Panc1 (cell line): Measurements from ENCODE around the gene RIPOR3. TPM values are rescaled to one million over a fixed set of nuclear protein-coding genes. Genes with fewer than 3 reads are reported as not detected.
A peak's percentile ranks its signal among the peaks of the same experiment; 100 is the strongest.

Experiments used
- ATAC-seq: fragments of 200-7000 bp; cut with Tn5 transposase; 2 replicates; pipeline ENCODE4 v1.9.1; 2020; ENCODE audit warnings: mild to moderate bottlenecking, moderate library complexity
- BruUV-seq: library from RNA; stranded (reverse); fragments of 400-500 nt; replicated peaks from 2 replicates; lab custom pipeline; 2021; lab: Mats Ljungman, UMichigan
- CTCF ChIA-PET: fragments of 300-600 bp; sonication (Branson Sonifier 250); formaldehyde crosslinking; loops from one replicate; lab custom pipeline; 2022; ENCODE audit warnings: antibody characterized with exemption; lab: Charles Lee
- POLR2A ChIA-PET: fragments of 300-600 bp; sonication (Branson Sonifier 250); formaldehyde crosslinking; loops from one replicate; lab custom pipeline; 2022; ENCODE audit warnings: antibody characterized with exemption; lab: Charles Lee
- DNase-seq: peaks from one replicate; pipeline ENCODE4 v3.0.0-alpha.2; 2010; ENCODE audit warnings: low read depth, low spot score
- H3K27ac ChIP-seq: 2 replicates; pipeline ENCODE4 v1.5.1; 2011; ENCODE audit warnings: mild to moderate bottlenecking, low read length, inconsistent platforms
- H3K27me3 ChIP-seq: fragments of 200-500 bp; sonication (Bioruptor generic); 2 replicates; pipeline ENCODE4 v1.6.0; 2014; ENCODE audit warnings: low read length, inconsistent platforms; ENCODE audit not compliant: control insufficient read depth, insufficient read depth
- H3K36me3 ChIP-seq: fragments of 200-500 bp; sonication (Bioruptor generic); 2 replicates; pipeline ENCODE4 v1.5.1; 2014; ENCODE audit warnings: inconsistent platforms, mild to moderate bottlenecking, low read length, moderate library complexity; ENCODE audit not compliant: control insufficient read depth, insufficient read depth
- H3K4me1 ChIP-seq: 2 replicates; pipeline ENCODE4 v1.5.1; 2011; ENCODE audit warnings: inconsistent platforms, mild to moderate bottlenecking, low read length, moderate library complexity; ENCODE audit not compliant: control insufficient read depth, insufficient read depth
- H3K4me3 ChIP-seq, 2 experiments: 2 replicates each; pipeline ENCODE4 v1.5.1; 2011 to 2012; ENCODE audit warnings: low read depth in 2 of 2, low read length in 2 of 2, mild to moderate bottlenecking in 2 of 2, inconsistent platforms in 1 of 2, moderate library complexity in 1 of 2
- H3K9me3 ChIP-seq: fragments of 200-500 bp; sonication (Bioruptor generic); 2 replicates; pipeline ENCODE4 v1.5.1; 2014; ENCODE audit warnings: low read depth, mild to moderate bottlenecking, inconsistent platforms, low read length, moderate library complexity; ENCODE audit not compliant: control insufficient read depth, insufficient read depth
- POLR2AphosphoS5 ChIP-seq: IDR thresholded peaks from 2 replicates; pipeline ENCODE4 v1.6.1; 2012; ENCODE audit warnings: mild to moderate bottlenecking, low read depth, low read length, moderate library complexity
- SIN3A ChIP-seq: IDR thresholded peaks from 2 replicates; pipeline ENCODE4 v1.6.1; 2012; ENCODE audit warnings: low read depth, mild to moderate bottlenecking, low read length, moderate library complexity, borderline replicate concordance; ENCODE audit not compliant: insufficient read depth
- TCF7L2 ChIP-seq: IDR thresholded peaks from 2 replicates; pipeline ENCODE4 v1.6.1; 2011; ENCODE audit warnings: mild to moderate bottlenecking, low read depth, low read length, inconsistent platforms
- in situ Hi-C: cut with HindIII; loops from 2 replicates; pipeline ENCODE4 v1.10.0; 2016; ENCODE audit warnings: low sequenced_read_pairs, low pct_unique_long_range_greater_than_20kb
- intact Hi-C: fragments of 100-400 bp; cut with micrococcal nuclease; formaldehyde crosslinking; loops from one replicate; pipeline ENCODE4 v1.10.0; 2022; ENCODE audit not compliant: unreplicated experiment
- total RNA-seq: library from RNA; stranded (reverse); gene quantifications from one replicate; pipeline ENCODE4 v1.2.1, GENCODE V29; 2021; ENCODE audit not compliant: unreplicated experiment
- TF ChIP-seq, protein P1 (sequence below): fragments of 450-650 bp; IDR thresholded peaks from 2 replicates; pipeline ENCODE4 v1.5.1; 2017; ENCODE audit warnings: mild to moderate bottlenecking
- TF ChIP-seq, protein P2 (sequence below), 2 experiments: IDR thresholded peaks; 2 replicates each; pipeline ENCODE4 v1.6.1; 2011 to 2012; ENCODE audit warnings: low read depth in 2 of 2, control low read depth in 1 of 2, low read length in 1 of 2, mild to moderate bottlenecking in 1 of 2, moderate library complexity in 1 of 2; ENCODE audit not compliant: insufficient read depth in 1 of 2

Gene RIPOR3
- total RNA-seq, 1 experiment from 2014 or later = 92.5 TPM

DNA sequence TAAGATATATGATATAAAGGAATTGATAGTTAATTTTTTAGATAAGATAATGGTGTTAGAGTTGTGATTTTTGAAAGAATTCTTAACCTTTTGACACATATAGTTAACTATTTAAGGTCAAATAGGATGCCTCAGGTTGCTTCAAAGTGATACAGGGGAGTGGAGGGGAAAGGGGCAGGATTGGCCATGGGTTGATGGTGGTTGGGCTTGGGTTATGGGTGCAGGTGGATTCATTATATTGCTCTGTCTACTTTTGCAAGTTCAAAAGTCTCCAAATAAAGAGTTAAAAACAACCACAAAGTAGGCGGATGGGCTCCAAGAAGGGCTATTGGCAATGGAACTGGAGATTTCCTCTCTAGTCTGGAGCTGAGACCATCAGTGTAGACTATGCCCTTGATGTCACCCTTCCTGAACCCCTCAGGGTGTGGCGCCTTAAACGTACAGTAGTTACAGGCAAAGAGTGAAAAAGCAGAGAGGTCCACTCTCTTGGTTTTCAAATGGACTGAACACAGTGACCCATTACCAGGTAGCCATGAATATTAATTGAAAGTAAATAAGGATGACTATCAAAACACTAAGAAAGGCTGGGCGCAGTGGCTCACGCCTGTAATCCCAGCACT, 100.0 kb downstream of the RIPOR3 start:
- intact Hi-C loops (no loop called here), in situ Hi-C loops (no loop called here)
- BruUV-seq = TSS peak; percentile 32
- ChIA-PET POLR2A (no interaction called here), CTCF (no interaction called here)
- TF ChIP-seq POLR2AphosphoS5 = peak; percentile 35; the same call in 1 of the 2 replicates
- TF ChIP-seq, protein P1, sequence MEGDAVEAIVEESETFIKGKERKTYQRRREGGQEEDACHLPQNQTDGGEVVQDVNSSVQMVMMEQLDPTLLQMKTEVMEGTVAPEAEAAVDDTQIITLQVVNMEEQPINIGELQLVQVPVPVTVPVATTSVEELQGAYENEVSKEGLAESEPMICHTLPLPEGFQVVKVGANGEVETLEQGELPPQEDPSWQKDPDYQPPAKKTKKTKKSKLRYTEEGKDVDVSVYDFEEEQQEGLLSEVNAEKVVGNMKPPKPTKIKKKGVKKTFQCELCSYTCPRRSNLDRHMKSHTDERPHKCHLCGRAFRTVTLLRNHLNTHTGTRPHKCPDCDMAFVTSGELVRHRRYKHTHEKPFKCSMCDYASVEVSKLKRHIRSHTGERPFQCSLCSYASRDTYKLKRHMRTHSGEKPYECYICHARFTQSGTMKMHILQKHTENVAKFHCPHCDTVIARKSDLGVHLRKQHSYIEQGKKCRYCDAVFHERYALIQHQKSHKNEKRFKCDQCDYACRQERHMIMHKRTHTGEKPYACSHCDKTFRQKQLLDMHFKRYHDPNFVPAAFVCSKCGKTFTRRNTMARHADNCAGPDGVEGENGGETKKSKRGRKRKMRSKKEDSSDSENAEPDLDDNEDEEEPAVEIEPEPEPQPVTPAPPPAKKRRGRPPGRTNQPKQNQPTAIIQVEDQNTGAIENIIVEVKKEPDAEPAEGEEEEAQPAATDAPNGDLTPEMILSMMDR = no peak
- H3K9me3 ChIP-seq = no peaks in the 10 kb centered on the region
- H3K36me3 ChIP-seq = peaks cover 11% of the 10 kb centered on the region
- H3K27ac ChIP-seq = peak overlapping the region; percentile 69
- H3K4me3 ChIP-seq = no peak overlapping the region
- ATAC-seq (no peak), DNase-seq (no peak)
- no peaks in the 10 kb centered on the region for H3K27me3 ChIP-seq
- H3K4me1 ChIP-seq = peaks cover 82% of the 10 kb centered on the region

DNA sequence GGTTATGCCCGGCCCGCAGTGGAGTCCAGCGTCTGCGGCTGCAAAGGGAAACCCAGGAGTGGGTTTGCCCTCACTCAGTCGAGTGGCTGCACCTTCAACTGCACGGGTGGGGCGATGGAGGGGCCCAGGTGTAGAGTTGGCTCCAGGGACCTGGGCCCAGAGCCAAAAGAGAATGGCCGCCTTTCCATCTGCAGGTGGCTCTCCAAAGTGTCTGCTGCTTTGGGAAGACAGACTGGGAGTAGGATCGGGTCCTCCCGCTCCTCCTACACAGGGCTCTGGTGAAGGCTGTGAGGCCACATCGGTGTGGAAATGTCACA, 101.0 kb downstream of the RIPOR3 start:
- POLR2A ChIA-PET = no interaction called here
- intact Hi-C loops (no loop called here), in situ Hi-C loops (no loop called here)

More for the DNA sequence above, 101.0 kb downstream of the RIPOR3 start:
- H3K9me3 ChIP-seq = no peaks in the 10 kb centered on the region
- no peak for DNase-seq
- no peak overlapping the region for H3K4me3 ChIP-seq
- peaks cover 11% of the 10 kb centered on the region for H3K36me3 ChIP-seq
- CTCF ChIA-PET = no interaction called here
- no TSS peak for BruUV-seq
- H3K4me1 ChIP-seq = peaks cover 77% of the 10 kb centered on the region
- H3K27ac ChIP-seq = peak overlapping the region; percentile 69
- no peak for TF ChIP-seq SIN3A
- TF ChIP-seq, protein P2, sequence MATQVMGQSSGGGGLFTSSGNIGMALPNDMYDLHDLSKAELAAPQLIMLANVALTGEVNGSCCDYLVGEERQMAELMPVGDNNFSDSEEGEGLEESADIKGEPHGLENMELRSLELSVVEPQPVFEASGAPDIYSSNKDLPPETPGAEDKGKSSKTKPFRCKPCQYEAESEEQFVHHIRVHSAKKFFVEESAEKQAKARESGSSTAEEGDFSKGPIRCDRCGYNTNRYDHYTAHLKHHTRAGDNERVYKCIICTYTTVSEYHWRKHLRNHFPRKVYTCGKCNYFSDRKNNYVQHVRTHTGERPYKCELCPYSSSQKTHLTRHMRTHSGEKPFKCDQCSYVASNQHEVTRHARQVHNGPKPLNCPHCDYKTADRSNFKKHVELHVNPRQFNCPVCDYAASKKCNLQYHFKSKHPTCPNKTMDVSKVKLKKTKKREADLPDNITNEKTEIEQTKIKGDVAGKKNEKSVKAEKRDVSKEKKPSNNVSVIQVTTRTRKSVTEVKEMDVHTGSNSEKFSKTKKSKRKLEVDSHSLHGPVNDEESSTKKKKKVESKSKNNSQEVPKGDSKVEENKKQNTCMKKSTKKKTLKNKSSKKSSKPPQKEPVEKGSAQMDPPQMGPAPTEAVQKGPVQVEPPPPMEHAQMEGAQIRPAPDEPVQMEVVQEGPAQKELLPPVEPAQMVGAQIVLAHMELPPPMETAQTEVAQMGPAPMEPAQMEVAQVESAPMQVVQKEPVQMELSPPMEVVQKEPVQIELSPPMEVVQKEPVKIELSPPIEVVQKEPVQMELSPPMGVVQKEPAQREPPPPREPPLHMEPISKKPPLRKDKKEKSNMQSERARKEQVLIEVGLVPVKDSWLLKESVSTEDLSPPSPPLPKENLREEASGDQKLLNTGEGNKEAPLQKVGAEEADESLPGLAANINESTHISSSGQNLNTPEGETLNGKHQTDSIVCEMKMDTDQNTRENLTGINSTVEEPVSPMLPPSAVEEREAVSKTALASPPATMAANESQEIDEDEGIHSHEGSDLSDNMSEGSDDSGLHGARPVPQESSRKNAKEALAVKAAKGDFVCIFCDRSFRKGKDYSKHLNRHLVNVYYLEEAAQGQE (IDR thresholded peaks at IDR 0.05; ENCODE audit: insufficient read depth in 1 of 2, low read depth in 2 of 2, low read length in 1 of 2) = no peak
- no peak for TF ChIP-seq POLR2AphosphoS5
- TF ChIP-seq, protein P1 = no peak
- no peak for TF ChIP-seq TCF7L2
- H3K27me3 ChIP-seq = no peaks in the 10 kb centered on the region
- no peak for ATAC-seq
